PC-9 (cell line): ENCODE measurements around the gene EED.

Experiments used
- EZH2 ChIP-seq: fragments of 200-600 bp; sonication (generic); IDR thresholded peaks from 2 replicates; pipeline ENCODE4 v1.8.0; 2017; ENCODE audit warnings: antibody characterized with exemption, low read depth
- TF ChIP-seq, protein P1 (sequence below): fragments of 200-600 bp; sonication (generic); conservative IDR thresholded peaks from 2 replicates; pipeline ENCODE4 v1.6.1; 2017; ENCODE audit warnings: mixed run types, antibody characterized with exemption, mild to moderate bottlenecking, moderate library complexity

DNA sequence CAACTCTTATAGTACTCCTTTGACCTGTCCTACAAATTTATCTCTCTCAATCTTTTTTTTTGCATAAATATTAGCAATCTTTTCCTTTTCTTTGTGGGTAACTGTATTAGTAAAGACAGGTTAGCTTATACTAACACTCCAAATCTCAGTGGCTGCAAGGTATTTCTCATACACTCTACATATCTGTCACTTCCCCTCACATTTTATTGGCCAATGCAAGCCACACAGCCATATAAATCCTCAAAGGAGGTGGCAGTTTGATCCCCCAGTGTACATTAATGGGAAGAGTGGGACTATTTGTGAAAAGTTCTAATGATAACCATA is 42.6 kb upstream of the EED start:
- TF ChIP-seq, protein P1, sequence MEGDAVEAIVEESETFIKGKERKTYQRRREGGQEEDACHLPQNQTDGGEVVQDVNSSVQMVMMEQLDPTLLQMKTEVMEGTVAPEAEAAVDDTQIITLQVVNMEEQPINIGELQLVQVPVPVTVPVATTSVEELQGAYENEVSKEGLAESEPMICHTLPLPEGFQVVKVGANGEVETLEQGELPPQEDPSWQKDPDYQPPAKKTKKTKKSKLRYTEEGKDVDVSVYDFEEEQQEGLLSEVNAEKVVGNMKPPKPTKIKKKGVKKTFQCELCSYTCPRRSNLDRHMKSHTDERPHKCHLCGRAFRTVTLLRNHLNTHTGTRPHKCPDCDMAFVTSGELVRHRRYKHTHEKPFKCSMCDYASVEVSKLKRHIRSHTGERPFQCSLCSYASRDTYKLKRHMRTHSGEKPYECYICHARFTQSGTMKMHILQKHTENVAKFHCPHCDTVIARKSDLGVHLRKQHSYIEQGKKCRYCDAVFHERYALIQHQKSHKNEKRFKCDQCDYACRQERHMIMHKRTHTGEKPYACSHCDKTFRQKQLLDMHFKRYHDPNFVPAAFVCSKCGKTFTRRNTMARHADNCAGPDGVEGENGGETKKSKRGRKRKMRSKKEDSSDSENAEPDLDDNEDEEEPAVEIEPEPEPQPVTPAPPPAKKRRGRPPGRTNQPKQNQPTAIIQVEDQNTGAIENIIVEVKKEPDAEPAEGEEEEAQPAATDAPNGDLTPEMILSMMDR: no peak
- no peak for TF ChIP-seq EZH2
